ENCODE measurements around the gene NRARP.
"Not testable (repeated sequence)": the region's sequence is repeated elsewhere in the genome, so short reads cannot be mapped to it uniquely, and the experiment has no call there.

NRARP gene, protein sequence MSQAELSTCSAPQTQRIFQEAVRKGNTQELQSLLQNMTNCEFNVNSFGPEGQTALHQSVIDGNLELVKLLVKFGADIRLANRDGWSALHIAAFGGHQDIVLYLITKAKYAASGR

DNA sequence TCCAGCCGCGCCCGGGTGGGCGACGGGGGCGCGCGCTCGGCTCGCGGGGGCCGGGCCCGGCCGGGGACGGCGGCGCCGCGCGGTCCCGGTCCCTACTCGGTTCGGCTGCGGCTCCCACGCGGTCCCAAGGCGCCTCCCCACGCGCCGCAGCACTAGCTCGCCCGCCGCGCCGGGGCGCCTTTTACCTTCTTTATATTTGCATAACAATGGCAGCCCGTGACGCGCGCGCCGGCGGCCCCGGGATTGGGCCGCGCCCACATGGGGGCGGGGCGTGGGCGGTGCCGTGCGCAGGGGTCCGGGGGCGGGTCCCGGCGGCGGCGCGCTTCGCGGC, at the start of gene NRARP:
Gene NRARP, minus strand, starts transcription at position 154 of the 331 bp plus-strand sequence. CDS start 343 bp downstream, outside the sequence.
- peak; percentile 84 for DNase-seq (ENCODE audit: low spot score)

DNA sequence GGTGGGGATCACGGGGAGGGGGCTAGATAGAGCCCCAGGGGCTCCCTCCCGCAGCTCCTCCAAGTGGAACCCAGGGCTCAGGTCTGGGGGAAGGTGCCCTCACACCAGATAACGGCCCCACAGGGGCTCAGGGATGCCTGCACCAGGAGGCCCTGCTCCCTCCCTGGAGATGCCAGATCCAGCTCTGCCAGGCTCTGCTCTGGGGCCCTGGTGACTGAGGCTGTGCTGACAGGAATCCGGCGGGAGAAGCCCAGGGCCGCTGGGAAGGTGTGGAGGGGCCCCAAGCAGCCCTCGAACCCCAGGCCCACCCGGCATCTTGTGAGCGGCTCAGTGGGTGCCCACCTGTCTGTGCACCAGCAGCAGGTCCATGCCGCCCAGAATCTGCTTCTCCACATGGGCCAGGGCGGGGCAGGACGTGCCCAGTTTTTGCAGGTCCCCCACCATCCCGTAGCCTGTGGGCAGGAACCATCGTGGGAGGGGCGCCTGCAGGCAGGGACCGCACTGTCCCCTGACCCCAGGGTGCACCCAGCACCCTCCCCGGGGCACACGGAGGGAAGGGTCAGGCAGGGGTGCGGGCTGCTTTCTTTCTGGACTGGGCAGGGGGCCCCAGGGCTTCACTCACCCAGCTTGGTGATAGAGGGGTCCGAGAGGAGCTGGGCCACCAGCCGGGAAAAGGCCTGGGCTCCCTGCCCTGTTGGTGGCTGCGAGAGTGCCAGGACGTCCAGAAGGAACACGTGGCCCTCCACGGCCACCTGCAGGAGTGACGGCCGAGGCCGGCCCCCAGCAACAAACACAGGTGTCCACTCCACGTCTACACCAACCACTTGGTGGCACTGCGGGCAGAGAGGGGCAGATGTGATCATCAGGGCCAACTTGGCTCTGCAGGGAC, 48.9 kb upstream of the NRARP start:
- DNase-seq (ENCODE audit: low spot score): no peak

DNA sequence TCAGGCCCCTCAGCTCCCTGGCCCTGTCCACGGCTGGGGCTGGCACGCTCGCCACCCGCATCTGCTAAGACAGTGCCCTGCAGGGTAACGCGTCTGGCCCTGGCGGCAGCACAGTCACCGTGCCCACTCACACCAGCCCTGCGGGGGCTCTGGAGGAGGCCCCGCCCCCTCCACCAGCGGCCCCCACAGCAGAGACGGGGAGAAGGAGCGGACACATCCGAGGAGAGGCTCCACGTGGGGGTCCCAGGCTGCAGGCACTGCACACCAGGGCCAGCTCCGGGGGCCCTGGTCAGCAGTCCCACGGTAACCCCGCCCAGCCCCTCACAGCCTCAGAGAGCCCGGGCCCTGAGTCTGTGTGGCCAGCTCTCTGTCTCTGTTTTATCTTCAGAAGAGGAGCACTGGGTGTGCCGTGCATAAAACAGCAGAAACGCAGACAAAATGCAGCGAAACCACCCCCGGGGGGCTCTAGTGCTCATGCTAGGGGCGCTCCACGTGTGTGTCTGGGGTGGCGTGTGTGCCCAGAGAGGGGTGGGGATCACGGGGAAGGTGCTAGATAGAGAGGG, 47.5 kb upstream of the NRARP start:
- no peak for DNase-seq (ENCODE audit: low spot score)

DNA sequence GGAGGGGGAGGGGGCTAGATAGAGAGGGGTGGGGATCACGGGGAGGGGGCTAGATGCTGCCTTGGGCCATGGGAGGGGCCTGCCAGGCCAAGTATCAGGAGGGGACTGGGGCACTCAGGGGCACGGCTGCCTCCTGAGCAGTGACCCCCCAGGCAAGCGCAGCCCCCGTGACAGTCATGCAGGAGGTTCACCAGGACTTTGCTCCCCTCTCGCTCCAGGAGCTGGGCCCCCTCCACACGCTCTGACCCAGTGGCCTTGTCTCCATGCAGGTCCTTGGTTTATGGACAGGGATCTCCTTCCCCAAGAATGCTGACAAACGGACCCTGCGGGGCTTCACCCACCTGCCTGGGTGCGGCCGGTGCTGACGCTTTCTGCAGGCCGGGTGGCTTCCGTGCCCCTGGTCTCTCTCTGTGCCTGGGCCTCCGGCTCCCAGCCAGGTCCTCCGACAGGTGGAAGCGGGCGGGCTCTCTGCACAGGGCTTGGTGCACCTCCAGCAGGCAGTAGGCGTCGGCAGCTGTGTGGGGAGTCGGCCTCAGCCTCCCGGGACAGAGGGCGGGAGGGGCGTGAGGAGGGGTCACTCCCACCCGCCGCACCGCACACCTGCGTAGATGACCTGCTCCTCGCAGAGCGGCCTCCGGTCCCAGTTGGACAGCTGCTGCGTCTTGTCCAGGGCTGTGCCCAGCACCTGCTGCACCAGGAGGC, 46.8 kb upstream of the NRARP start:
- DNase-seq (ENCODE audit: low spot score): no peak

DNA sequence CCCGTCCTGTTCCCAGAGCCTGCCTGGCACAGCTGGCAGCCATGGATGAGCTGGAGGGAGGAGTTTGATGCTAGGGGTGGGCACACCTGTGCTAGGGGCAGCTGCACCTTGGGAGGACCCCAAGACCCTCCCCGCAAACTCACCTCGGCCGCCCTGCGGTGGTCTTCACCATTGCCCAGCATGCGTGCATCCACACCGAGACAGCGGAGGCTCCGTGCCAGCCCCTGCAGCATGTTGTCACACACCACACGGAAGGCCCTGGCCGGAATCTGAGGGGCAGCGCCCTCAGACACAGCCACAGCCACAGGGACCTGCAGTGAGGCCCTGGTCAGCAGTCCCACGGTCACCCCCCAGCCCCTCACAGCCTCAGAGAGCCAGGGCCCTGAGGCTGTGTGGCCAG, 45.9 kb upstream of the NRARP start:
- no peak for DNase-seq (ENCODE audit: low spot score)

DNA sequence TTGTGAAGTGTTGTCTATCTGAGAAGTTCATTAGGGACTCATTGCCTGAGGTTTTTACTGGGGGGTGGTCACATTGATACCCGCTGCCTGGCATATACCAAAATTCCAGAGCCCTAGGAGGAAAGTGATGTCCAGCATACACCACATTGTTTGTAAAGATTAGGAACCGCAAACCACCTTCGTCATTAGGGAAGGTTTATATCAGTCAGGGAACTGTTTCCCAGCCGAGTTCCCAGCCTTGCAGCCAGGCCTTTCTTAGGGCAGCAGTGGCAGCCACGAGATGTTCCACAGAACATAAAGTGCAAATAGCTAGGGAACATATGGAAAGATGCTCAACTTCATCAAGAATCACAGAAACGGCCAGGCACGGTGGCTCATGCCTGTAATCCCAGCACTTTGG, 40.4 kb upstream of the NRARP start:
- no peak for DNase-seq (ENCODE audit: low spot score)

DNA sequence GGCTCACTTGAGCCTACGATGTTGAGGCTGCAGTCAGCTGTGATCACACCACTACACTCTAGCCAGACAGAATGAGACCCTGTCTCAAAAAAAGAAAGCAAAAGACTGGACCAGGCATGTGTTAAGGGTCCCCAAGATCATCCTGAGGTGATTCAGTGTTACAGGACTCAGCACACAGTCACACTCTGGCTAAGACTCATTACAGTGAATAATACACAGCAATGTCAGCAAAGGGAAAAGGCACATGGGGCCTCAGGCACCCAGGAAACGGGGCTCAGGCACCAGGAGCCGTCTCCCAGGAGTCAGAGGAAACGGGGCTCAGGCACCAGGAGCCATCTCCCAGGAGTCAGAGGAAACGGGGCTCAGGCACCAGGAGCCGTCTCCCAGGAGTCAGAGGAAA, 39.2 kb upstream of the NRARP start:
- DNase-seq (ENCODE audit: low spot score): no peak

DNA sequence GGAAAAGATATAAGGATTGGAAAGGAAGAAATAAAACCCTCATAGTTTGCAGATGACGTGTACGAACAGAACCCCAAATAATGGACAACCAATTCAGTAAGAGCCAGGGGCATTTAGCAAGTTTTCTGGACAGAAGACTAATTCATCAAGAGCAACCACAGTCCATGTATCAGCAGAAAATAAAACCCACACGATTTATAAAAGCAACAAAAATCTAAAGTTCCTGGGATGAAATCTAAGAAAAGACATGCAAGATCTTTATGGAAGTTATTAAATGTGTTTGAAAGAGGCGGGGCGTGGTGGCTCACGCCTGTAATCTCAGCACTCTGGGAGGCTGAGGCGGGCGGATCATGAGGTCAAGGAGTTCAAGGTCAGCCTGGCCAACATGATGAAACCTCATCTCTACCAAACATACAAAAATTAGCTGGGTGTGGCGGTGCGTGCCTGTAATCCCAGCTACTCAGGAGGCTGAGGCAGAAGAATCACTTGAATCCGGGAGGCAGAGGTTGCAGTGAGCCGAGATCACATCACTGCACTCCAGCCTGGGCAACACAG, 37.9 kb upstream of the NRARP start:
- DNase-seq (ENCODE audit: low spot score): not testable (repeated sequence)

DNA sequence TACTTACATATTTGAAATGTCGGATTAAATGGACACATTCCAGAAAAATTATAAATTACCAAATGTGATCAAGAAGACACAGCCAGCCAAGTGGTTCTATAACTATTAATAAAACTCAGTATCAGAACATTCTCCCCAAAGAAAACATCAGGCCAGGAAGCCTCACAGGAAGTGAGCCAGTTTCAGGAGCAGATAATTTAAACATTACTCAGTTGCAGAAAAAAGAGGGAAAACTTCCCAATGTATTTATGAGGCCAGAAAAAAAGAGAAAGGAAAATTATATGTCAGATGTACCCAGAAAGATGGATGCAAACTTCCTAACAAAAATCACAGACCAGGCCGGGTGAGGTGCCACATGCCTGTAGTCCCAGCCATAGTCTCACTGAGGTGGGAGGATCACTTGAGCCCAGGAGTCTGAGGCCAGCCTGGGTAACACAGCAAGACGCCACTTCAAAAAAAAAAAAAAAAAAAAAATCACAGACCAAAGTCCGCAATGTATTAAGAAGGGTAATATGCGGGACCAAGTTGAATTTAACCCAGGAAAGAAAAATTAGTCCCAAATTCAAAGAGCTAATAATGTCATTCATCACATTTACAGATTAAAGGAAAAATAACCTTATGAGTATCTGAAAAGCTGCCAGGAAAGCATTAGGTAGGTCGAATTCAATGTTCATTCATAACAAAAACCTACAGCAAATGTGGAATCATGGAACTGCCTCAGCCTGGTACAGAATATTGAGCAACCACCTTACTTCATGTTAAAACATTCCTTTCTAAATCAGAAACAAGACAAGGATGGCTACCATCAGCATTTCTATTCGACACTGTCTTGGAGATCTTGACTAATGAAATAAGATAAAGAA, 37.2 kb upstream of the NRARP start:
- DNase-seq (ENCODE audit: low spot score): no peak

DNA sequence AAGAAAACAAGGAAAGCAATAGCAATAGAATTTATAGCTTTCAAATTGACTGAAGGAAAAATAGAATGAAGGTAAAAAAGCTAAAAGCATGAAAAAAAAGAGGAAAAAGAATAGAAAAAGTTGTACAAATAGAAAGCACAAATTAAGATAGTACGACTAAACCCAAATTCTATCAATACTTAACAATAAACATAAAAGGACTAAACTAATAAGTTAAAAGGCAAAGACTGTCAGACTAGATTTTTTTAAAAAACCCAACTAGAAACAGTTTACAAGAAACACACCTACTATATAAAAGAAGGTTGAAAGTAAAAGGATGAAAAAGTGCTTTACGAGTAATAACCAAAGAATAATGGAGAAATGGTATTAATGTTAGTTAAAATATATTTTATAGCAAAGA, 34.7 kb upstream of the NRARP start:
- no peak for DNase-seq (ENCODE audit: low spot score)

DNA sequence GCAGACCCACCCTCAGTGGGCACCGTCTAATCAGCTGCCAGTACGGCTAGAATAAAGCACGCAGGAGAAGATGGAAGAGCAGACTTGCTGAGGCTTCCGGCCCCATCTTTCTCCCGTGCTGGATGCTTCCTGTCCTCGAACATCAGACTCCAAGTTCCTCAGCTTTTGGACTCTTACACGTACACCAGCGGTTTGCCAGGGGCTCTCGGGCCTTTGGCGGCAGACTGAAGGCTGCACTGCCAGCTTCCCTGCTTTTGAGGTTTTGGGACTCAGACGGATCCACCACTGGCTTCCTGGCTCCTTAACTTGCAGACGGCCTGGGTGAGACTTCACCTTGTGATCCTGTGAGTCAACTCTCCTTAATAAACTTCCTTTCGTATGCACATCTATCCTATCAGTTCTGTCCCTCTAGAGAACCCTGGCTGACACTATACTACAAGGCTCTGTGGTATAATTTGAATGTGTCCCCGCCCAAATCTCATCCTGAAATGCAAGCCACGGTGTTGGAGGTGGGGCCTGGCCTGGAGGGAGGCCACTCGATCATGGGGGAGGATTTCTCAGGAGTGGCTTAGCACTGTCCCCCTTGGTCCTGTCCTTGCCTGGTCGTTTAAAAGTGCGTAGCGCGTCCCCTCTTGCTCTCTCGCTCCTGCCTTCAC, 31.1 kb upstream of the NRARP start:
- DNase-seq (ENCODE audit: low spot score): no peak

DNA sequence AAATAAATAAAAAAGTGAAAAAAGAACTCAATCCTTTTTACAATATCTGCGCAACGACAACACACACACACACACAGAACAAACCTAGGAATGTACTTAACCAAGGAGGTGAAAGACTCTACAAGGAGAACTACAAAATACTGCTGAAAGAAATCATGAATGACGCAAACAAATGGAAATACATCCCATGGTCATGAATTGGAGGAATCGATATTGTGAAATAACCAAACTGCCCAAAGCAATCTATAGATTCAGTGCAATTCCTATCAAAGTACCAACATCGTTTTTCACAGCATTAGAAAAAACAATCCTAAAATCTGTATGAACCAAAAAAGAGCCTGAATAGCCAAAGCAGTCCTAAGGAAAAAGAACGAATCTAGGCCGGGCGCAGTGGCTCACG, 29.9 kb upstream of the NRARP start:
- no peak for DNase-seq (ENCODE audit: low spot score)

DNA sequence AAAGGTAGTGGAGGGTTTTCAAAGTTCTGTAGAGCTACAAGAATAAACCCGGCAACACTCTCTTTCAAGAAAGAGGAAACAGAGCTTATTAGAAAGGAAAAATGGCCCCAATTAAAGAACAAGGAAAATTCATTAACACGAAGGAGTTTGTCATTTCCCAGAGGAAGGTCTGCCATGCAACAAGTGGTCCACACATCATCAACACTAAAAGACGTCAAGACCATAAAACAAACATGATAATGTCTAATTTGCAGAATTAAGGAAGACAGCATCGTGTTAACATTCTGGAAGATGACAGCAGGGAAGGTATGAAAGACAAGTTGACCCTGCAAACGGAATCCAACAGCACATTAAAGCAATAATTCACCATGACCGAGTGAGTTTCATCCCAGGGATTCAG, 28.6 kb upstream of the NRARP start:
- DNase-seq (ENCODE audit: low spot score): no peak

DNA sequence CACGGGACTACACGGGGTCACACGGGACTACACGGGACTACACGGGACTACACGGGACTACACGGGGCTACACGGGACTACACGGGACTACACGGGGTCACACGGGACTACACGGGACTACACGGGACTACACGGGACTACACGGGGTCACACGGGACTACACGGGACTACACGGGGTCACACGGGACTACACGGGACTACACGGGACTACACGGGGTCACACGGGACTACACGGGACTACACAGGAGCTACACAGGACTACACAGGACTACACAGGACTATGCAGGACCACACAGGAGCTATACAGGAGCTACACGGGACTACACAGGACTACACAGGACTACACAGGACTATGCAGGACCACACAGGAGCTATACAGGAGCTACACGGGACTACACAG, 27.5 kb upstream of the NRARP start:
- DNase-seq (ENCODE audit: low spot score): not testable (repeated sequence)

DNA sequence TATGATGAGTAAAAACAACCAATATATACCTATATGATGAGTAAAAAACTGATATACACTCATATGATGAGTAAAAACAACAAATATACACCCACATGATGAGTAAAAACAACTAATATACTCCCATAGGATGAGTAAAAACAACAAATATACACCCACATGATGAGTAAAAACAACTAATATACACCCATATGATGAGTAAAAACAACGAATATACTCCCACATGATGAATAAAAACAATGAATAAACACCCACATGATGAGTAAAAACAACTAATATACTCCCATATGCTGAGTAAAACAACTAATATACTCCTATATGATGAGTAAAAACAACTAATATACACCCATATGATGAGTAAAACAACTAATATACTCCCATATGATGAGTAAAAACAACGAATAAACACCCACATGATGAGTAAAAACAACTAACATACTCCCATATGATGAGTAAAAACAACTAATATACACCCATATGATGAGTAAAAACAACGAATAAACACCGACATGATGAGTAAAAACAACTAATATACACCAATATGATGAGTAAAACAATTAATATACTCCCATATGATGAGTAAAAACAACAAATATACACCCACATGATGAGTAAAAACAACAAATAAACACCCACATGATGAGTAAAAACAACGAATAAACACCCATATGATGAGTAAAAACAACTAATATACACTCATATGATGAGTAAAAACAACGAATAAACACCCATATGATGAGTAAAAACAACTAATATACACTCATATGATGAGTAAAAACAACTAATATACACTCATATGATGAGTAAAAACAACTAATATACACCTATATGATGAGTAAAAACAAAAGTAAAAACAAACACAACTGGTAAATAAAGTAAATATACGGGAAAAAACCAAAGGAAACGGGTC, 25.8 kb upstream of the NRARP start:
- not testable (repeated sequence) for DNase-seq (ENCODE audit: low spot score)

DNA sequence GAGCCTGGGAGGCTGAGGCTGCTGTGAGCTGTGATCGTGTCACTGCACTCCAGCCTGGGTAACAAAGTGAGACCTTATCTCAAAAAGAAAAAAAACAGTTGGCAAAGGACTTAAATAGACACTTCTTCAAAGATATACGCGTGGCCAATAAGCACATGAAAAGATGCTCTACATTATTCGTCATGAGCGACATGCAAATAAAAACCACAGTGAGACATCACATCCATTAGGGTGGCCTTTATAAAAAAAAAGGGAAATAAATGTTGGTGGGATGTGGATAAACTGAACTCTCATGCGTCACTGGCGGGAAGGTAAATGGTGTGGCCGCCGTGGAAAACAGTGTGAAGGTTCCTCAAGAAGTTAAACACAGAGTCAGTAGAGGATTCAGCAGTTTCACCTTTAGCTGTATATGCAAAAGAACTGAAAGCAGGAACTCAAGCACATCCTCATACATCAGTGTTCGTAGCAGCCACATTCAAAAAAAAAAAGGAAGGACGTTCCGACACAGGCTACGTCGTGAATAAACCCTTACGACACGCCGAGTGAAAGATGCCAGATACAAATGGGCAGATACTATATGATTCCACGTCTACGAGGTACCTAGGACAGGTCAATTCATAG, 24.5 kb upstream of the NRARP start:
- no peak for DNase-seq (ENCODE audit: low spot score)

DNA sequence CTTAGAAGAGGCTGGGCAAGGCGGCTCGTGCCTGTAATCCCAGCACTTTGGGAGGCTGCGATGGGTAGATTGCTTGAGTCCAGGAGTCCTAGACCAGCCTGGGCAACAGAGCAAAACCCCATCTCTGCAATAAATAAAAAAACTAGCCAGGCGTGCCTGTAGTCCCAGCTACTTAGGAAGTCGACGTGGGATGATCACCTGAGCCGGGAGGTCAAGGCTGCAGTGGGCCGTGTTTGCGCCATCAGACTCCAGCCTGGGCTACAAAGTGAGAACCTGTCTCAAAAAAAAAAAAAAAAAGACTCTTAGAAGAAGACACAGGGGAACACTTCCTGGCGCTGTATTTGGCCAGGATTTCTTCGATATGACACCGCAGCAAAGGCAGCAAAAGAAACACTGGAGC, 23.7 kb upstream of the NRARP start:
- no peak for DNase-seq (ENCODE audit: low spot score)

DNA sequence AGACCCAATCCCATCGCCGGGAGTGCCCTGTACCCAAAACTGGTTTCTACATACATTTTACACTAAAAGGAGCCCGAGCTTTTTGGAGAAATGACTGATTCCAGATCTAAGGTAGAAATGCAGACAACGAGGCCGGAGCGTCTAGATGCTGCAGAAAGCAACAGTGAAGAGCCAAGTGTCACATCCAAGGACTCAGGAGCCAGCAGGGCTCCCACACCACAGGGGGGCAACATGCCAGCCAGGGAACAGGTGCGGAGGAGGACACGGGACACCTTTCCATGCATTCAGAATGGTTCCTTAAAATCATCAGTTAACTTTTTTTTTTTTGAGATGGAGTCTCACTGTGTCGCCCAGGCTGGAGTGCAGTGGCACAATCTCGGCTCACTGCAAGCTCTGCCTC, 23.1 kb upstream of the NRARP start:
- DNase-seq (ENCODE audit: low spot score): no peak

DNA sequence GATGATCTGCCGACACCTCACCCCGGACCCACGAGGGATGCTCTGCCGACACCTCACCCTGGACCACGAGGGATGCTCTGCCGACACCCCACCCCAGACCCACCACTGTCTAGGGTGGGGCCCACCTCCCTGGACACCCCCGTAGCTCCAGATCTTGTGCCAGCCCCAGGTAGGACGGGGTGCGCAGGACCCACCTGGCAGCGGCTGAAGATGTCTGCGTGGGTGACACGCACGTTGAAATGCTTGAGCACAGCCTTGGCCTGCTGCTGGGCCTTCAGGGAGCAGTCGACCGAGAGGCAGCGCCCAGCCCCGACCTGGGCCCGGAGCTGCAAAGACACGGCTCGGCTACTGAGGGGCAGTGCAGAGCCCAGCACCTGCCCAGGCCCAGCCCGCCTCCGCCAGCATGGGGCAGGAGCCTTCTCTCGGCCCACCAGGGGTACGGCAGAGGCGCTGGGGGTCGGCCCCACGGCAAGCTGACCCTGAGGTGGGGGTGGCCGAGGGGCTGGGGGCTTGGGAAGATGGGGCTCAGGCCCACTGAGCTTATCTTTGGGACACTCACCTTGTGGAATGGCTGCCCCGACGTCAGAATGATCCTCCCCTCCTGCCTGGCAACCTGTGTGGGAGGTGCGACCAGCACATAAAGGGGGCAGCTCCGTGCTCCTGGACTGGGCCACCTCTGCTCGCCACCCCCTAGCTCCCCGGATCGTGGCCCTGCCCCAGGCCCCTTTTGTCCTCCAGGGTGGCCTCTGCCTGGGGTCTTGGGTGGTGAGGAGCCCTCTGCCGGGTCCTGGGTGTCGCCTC, 21.7 kb upstream of the NRARP start:
- DNase-seq (ENCODE audit: low spot score): no peak
